Erythroblast (primary cell): ENCODE measurements around the gene SPDYA.

Experiments
- GATA1 ChIP-seq: IDR thresholded peaks from 2 replicates; pipeline ENCODE4 v1.6.1; 2011; ENCODE audit warnings: low read depth, mild to moderate bottlenecking, control low read depth, low read length, moderate library complexity
- POLR2A ChIP-seq: IDR thresholded peaks from 2 replicates; pipeline ENCODE4 v1.6.1; 2011; ENCODE audit warnings: mild to moderate bottlenecking, low read length

GRCh38 chr2:28768422-28768821, 42.2 kb upstream of the SPDYA start:
- TF ChIP-seq POLR2A (no peak), GATA1 (no peak)
